Psoas muscle (tissue), 8 donors: ENCODE measurements around the gene COX6A2. TPM values are rescaled to one million over a fixed set of nuclear protein-coding genes. Genes with fewer than 3 reads are reported as not detected.
A peak's percentile ranks its signal among the peaks of the same experiment; 100 is the strongest.

Source experiments
- ATAC-seq, 4 donors: fragments of 200-7000 bp; cut with Tn5 transposase; one replicate each; pipeline ENCODE4 v1.9.1; 2020; ENCODE audit warnings: moderate library complexity in 3 of 4, mild to moderate bottlenecking in 2 of 4
- DNase-seq, 2 donors: peaks; one replicate each; pipeline ENCODE4 v3.0.0-alpha.2; 2020
- H3K27ac ChIP-seq: fragments of 200-600 bp; one replicate; pipeline ENCODE4 v1.8.0; 2022
- H3K27me3 ChIP-seq, 3 donors: fragments of 200-600 bp in 1 of 3; one replicate each; pipeline versions ENCODE4 v1.6.1 to v1.8.0; 2013 to 2022; ENCODE audit warnings: low read length in 2 of 3, mild to moderate bottlenecking in 2 of 3, moderate library complexity in 1 of 3; ENCODE audit not compliant: insufficient read depth in 3 of 3
- H3K36me3 ChIP-seq, 2 donors: fragments of 200-600 bp in 1 of 2; one replicate each; pipeline versions ENCODE4 v1.6.1 to v1.8.0; 2013 to 2022; ENCODE audit warnings: low read depth in 1 of 2, mild to moderate bottlenecking in 1 of 2, moderate library complexity in 1 of 2; ENCODE audit not compliant: insufficient read depth in 1 of 2
- H3K4me1 ChIP-seq: fragments of 200-600 bp; one replicate; pipeline ENCODE4 v1.8.0; 2022
- H3K4me3 ChIP-seq: fragments of 200-600 bp; one replicate; pipeline ENCODE4 v1.8.0; 2022; ENCODE audit warnings: mild to moderate bottlenecking
- H3K9me3 ChIP-seq: fragments of 200-600 bp; one replicate; pipeline ENCODE4 v1.8.0; 2022
- CTCF ChIP-seq: fragments of 200-600 bp; IDR thresholded peaks from one replicate; pipeline ENCODE4 v1.8.0; 2022; ENCODE audit warnings: antibody characterized with exemption
- WGBS, 3 donors: extraction: QIAGEN DNeasy Blood & Tissue Kit; methylation state at CpG; one replicate each; pipeline versions ENCODE4 v1.1.6 to v1.1.7; 2013; 5-methylcytosine and 5-hydroxymethylcytosine counted together
- intact Hi-C, 2 donors: fragments of 100-400 bp; cut with DNase I; formaldehyde crosslinking; loops; one replicate each; pipeline versions ENCODE4 v1.11.0 to v1.14.2; 2022
- polyA plus RNA-seq, 3 donors: library from polyadenylated mRNA; stranded (reverse); fragments of 200-250 nt; gene quantifications; one replicate each; pipeline ENCODE4 v1.2.3, GENCODE V29; 2013
- total RNA-seq, 4 donors: library from RNA; stranded (reverse); fragmentation: NEBNext Ultra II Directional in 2 of 4; extraction: Animal tissue kit (Norgen Biotek cat#: 25700) in 2 of 4; gene quantifications; one replicate each; pipeline versions ENCODE4 v1.2.1 to v1.2.4, GENCODE V29; 2021 to 2023
- donor health status: healthy with polysubstance abuse.
- donor health status: DM: no; HTN: no; CAD: no; lungs with moderate emphysema.
- donor health status: Bipolar disorder and iron deficiency.
- donor health status: healthy.
- donor health status: DM: yes; HTN: yes; CAD: no.
- donor health status: DM: no; HTN: no; CAD: no.
- donor health status: DM: no; HTN: no; CAD: no.
- donor health status: DM: yes; HTN: yes; CAD: no.

COX6A2 gene
- total and polyA plus RNA-seq, 7 donors, result 1,027 to 3,792 (median 1,232) TPM

- Histone ChIP-seq H3K4me1 (peaks cover 47% of the 10 kb centered on the region), H3K27me3 (no peaks in the 10 kb centered on the region), H3K4me3 (peak overlapping the region; percentile 98), H3K27ac (peak overlapping the region; percentile 100), H3K9me3 (no peaks in the 10 kb centered on the region), H3K36me3 (peaks cover 9 to 42% of the 10 kb centered on the region in 2 donors)
- peak; percentile 81 to 87 (median 83) for ATAC-seq
- WGBS, 3 donors, result 2 to 3% (median 2%) methylated on average over 46 to 61 of the region's 61 CpGs
- intact Hi-C loops, result loop anchor here (2.0 to 10.0 kb wide), 4 partner anchors 49 to 405 kb away; partner anchors contain the start of genes PYDC1 (in 1 of the 2), RUSF1 (in 1 of the 2) and TRIM72 (in 1 of the 2)
- no peak for TF ChIP-seq CTCF
- peak; percentile 100 for DNase-seq
These were observed 31.8 kb upstream of the COX6A2 start for GRCh38 chr16:31459687-31460581.

DNA sequence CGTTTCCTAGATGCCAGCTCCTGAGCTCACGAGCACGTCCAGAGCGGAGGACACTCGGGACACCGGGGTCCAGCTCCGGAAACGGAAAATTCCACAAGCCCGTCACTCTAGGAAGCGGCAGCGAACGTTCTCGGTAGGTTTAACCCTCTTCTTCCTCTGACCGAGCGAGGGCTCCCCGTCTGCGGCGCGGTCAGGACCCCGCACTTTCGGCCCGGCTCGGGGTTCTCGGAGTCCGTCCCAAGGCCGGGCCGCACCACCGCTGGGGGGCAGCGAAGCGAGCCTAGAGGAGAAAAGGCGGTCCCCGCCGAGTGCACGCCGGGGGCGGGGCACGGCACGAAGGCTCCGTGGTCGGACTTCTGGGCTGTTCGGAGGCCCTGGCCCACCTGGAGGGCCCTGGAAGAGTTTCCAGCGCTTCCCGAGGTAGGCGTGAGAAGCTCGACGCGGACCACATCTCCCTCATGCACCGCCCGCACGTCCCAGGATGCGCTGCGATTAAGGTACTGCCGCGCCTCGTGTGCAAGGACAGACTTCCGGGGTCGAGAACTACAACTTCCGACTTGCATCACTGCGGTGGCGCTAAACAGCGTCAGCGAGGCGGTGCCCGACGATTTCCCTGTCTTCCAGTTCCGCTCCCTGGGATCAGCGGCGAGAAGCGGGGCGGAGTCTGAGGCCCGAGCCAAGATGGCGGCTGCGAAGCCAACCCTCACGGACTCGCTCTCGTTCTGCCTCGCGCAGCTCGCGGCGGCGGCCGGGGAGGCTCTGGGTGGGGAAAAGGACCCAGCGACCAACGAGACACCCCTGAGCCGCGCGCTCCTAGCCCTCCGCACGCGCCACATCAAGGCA lies 30.9 kb upstream of the COX6A2 start, which contains the start of gene ARMC5:
ARMC5 (plus strand) TSS at position 658 of the 843 bp plus-strand sequence; CDS start at position 682, 24 bp downstream.
- Histone ChIP-seq H3K9me3 (no peaks in the 10 kb centered on the region), H3K4me1 (peaks cover 54% of the 10 kb centered on the region), H3K27me3 (no peaks in the 10 kb centered on the region), H3K4me3 (peak within 1 kb of the TSS; percentile 98), H3K27ac (peak within 1 kb of the TSS; percentile 100), H3K36me3 (peaks cover 6 to 34% of the 10 kb centered on the region in 2 donors)
- TF ChIP-seq CTCF, result peak; percentile 65
- intact Hi-C loops, result loop anchor here (2.0 to 10.0 kb wide), 2 partner anchors 50 to 244 kb away; partner anchors contain the start of genes PYDC1 (in 1 of the 2), RUSF1 (in 1 of the 2) and TRIM72 (in 1 of the 2)
- ATAC-seq (peak; percentile 78 to 85 (median 82)), DNase-seq (peak; percentile 97 to 99)
- WGBS, 3 donors, result 0 to 1% (median 0%) methylated on average over 87 to 91 of the region's 91 CpGs

DNA sequence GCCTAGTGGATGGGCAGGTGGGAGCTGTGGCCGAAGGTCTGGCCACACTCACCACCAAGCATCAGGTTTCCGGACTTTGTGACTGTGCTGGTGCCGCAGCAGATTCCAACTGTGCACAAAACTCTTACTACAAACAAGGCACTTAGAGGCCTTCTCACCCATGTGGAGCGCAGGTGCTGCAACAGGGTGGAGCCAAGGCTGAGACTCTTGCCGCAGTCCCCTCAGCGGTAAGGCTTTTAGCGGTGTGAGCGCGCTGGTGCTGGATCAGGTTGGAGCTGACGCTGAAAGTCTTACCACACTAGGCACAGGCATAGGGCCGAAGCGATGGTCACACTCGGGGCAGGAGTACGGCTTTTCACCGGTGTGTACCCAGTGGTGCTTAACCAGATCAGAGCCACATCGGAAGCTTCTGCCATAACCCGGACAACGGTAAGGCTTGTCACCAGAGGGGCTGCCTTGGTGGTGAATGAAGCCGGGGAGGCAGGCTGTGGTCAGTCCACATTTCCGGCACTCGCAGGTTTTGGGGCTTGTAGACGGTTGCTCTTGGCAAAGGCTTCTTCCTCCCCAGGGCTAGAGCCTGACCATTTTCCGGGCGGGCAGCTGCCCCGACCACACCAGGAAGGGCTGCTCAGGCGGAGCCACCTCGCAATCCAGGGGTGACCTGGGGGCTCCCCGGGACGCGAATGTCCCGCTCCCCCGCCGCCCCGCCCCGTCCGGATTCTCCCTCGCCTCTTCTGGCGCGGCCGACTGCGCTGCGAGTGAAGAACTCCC lies 30.1 kb upstream of the COX6A2 start:
- no peak for TF ChIP-seq CTCF
- H3K36me3 ChIP-seq, result peaks cover 6 to 26% of the 10 kb centered on the region in 2 donors
- peak; percentile 68 to 89 for DNase-seq
- peaks cover 61% of the 10 kb centered on the region for H3K4me1 ChIP-seq
- no peaks in the 10 kb centered on the region for H3K27me3 ChIP-seq
- H3K9me3 ChIP-seq, result no peaks in the 10 kb centered on the region
- peak overlapping the region; percentile 100 for H3K27ac ChIP-seq
- WGBS, 3 donors, result 0 to 1% (median 1%) methylated on average over 41 to 42 of the region's 42 CpGs
- H3K4me3 ChIP-seq, result peak overlapping the region; percentile 98
- ATAC-seq, result peak; percentile 34 to 47 (median 38)
- intact Hi-C loops, result loop anchor here (2.0 to 10.0 kb wide), 2 partner anchors 51 to 243 kb away; partner anchors contain the start of genes PYDC1 (in 1 of the 2), RUSF1 (in 1 of the 2) and TRIM72 (in 1 of the 2)

- Histone ChIP-seq H3K9me3 (no peaks in the 10 kb centered on the region), H3K4me1 (peaks cover 74% of the 10 kb centered on the region), H3K27me3 (no peaks in the 10 kb centered on the region), H3K36me3 (peaks cover 3 to 13% of the 10 kb centered on the region in 2 donors), H3K27ac (peak overlapping the region; percentile 100), H3K4me3 (peak overlapping the region; percentile 98)
- no peak for ATAC-seq
- intact Hi-C loops, result loop anchor here in 1 of 2 donors (10.0 kb wide), 1 partner anchor 242 kb away; the partner anchor contains the start of genes PYDC1 and TRIM72
- peak in 1 of 2 donors; percentile 38 for DNase-seq
- no peak for TF ChIP-seq CTCF
- WGBS, 3 donors, result 63 to 68% (median 63%) methylated on average over 8 of the region's 8 CpGs
These were observed 28.8 kb upstream of the COX6A2 start for GRCh38 chr16:31456988-31457360.
